ENCODE results near the gene KDM6B.

The KDM6B gene

DNA sequence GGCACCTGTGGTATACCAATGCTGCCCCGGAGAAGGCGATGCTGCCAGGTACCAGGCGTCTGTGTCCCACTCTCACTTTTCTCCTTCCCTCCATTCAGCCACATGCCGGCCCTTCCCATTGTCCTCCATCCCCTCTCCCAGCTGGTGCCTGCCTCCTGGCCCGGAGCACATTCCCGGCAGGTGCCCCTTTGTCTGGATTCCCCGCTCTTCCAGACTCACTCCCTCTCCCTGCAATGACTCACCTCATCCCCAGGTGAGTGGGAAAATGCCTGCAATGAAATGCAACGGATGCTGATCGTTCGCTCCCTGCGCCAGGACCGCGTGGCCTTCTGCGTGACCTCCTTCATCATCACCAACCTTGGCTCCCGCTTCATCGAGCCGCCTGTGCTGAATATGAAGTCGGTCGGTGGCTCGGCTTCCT is 10.4 kb upstream of the KDM6B start:
- TF ChIP-seq, protein P1, sequence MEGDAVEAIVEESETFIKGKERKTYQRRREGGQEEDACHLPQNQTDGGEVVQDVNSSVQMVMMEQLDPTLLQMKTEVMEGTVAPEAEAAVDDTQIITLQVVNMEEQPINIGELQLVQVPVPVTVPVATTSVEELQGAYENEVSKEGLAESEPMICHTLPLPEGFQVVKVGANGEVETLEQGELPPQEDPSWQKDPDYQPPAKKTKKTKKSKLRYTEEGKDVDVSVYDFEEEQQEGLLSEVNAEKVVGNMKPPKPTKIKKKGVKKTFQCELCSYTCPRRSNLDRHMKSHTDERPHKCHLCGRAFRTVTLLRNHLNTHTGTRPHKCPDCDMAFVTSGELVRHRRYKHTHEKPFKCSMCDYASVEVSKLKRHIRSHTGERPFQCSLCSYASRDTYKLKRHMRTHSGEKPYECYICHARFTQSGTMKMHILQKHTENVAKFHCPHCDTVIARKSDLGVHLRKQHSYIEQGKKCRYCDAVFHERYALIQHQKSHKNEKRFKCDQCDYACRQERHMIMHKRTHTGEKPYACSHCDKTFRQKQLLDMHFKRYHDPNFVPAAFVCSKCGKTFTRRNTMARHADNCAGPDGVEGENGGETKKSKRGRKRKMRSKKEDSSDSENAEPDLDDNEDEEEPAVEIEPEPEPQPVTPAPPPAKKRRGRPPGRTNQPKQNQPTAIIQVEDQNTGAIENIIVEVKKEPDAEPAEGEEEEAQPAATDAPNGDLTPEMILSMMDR (conservative IDR thresholded peaks at IDR 0.05; ENCODE audit: low read length) = no peak
- no peak overlapping the region for H3K4me3 ChIP-seq (ENCODE audit: low read length)
- DNase-seq (ENCODE audit: low read depth) = no peak

DNA sequence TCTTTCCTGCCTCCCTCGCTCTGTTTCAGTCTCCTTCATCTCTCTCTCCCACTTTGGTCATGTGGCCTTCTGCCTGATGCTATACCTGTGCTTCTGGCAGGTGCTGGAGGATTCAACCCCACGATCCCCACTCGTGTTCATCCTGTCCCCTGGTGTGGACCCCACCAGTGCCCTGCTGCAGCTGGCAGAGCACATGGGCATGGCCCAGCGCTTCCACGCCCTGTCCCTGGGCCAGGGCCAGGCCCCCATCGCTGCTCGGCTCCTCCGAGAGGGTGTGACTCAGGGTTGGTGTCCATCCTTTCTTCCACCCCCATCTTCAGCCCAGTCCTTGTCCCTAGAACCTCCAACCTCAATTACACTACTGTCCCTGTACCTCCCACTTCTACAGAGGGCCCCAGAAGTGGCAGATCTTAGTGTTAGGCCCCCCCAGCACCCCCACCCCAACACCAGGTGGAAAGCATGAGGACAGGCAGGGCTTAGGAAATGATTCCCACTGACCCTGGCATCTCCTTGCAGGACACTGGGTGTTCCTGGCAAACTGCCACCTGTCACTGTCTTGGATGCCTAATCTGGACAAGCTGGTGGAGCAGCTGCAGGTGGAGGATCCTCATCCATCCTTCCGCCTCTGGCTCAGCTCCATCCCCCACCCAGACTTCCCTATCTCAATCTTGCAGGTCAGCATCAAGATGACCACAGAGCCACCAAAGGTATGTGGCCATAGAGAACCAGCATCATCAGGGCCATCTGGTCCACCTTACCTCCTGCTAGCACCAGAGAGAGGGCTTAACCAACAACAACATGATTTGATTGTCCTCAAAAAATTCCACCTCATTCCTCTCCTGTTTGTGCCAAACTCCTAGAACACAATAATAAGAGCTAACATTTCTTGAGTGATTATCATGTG is 9.7 kb upstream of the KDM6B start:
- no peak overlapping the region for H3K4me3 ChIP-seq (ENCODE audit: low read length)
- no peak for DNase-seq (ENCODE audit: low read depth)
- TF ChIP-seq, protein P1 (conservative IDR thresholded peaks at IDR 0.05; ENCODE audit: low read length) = no peak

- H3K4me3 ChIP-seq (ENCODE audit: low read length) = no peak overlapping the region
- TF ChIP-seq, protein P1 (conservative IDR thresholded peaks at IDR 0.05; ENCODE audit: low read length) = peak; percentile 11; the same call in 1 of the 2 replicates
- DNase-seq (ENCODE audit: low read depth) = peak; percentile 61
Measured at GRCh38 chr17:7825206-7825990, 8.6 kb upstream of the KDM6B start.

DNA sequence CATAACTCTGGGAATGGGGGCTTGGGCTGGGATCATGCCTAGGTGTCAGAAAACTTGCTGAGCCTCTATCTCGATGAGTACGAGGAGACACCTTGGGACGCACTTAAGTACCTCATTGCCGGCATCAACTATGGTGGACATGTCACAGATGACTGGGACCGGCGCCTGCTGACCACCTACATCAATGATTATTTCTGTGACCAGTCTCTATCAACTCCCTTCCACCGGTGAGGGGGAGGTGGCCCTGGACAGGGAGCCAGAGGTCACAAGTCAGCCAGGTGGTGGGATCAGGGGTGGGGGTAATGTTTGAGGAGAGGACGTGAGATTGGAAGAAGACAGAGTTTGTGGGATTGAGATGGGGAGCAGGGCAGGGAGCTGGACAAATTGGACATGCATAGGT is 3.4 kb upstream of the KDM6B start:
- TF ChIP-seq, protein P1 (conservative IDR thresholded peaks at IDR 0.05; ENCODE audit: low read length) = no peak
- no peak overlapping the region for H3K4me3 ChIP-seq (ENCODE audit: low read length)
- DNase-seq (ENCODE audit: low read depth) = no peak

GRCh38 chr17:7831233-7831632 is 2.8 kb upstream of the KDM6B start:
- TF ChIP-seq, protein P1 (conservative IDR thresholded peaks at IDR 0.05; ENCODE audit: low read length) = no peak
- no peak overlapping the region for H3K4me3 ChIP-seq (ENCODE audit: low read length)
- no peak for DNase-seq (ENCODE audit: low read depth)

- H3K4me3 ChIP-seq (ENCODE audit: low read length) = no peak overlapping the region
- DNase-seq (ENCODE audit: low read depth) = no peak
- TF ChIP-seq, protein P1 (conservative IDR thresholded peaks at IDR 0.05; ENCODE audit: low read length) = no peak
Measured at GRCh38 chr17:7832431-7832830, 1.6 kb upstream of the KDM6B start.

Measured in AG10803 (cell line).